SW 1271 (cell line): ENCODE results near the gene NES.
A peak's percentile ranks its signal among the peaks of the same experiment; 100 is the strongest.

ENCODE experiments used
- DNase-seq, 2 experiments: peaks; one replicate each; lab custom pipeline; 2025; lab: John Stamatoyannopoulos, UW

The NES gene

DNA sequence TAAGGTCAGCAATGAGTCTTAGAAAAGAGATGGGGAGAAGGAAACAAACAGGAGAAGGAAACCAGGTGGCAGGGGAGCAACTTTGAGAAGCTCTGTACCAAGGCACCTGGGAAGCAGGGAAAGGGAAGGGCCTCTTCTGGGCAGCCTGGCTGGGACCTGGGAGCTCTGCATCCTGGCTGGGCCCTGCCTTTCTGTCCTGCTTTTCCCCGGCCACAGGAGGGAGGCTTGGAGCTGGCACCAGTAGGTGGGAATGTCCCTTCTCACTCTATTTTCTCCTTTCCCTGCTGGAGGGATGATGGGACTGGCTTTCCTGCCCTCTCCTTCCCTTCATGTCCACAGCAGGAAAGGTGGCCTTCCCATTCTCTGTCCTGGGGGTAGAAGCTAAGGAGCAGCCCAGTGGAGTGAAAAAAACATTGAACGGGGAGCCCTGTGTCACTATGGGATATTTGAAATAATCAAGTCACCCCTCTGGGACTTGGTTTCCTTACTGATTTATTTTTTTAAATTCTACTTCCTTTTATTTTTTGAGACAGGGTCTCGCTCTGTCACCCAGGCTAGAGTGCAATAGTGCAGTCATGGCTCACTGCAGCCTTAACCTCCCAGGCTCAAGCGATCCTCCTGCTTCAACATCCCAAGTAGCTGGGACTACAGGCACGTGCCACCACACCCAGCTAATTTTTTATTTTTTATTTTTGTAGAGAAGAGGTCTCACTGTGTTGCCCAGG lies 5.1 kb upstream of the NES start:
- no peak for DNase-seq

DNA sequence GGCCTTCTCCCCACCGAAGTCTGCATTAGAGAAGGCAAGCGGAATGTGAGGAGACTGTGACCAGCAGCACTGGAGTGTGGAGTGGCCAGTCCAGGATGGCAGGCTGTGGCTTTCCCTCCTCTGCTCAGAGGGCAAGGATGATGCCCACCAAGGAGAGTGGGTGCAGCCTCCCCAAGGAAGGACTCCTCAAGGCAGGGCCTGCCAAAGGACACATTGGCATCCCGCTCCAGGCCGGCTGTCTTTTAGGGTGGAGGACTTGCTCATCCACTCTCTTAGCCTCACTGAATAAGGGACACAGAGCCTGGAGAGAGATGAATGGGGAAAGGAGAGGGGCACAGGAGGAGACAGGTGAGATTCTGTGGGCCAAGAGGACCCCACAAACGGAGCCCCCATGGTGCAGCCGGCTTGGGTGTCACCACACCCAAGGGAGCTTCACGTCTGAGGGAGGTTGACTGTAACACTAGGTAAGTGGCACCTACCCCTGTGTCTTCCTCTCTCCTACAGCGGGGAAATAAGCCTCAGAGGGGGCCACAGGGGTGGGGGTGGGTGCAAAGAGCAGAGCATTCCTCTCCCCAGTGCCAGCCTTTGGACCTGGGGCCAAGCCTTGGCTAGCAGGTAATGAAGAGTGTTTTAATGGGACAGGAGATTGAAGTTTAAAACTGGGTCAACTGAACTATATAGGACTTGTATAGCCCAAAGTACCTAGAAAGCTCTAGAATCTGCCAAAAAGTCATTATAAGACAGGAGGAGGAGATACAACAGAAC lies 4.2 kb upstream of the NES start:
- no peak for DNase-seq

DNA sequence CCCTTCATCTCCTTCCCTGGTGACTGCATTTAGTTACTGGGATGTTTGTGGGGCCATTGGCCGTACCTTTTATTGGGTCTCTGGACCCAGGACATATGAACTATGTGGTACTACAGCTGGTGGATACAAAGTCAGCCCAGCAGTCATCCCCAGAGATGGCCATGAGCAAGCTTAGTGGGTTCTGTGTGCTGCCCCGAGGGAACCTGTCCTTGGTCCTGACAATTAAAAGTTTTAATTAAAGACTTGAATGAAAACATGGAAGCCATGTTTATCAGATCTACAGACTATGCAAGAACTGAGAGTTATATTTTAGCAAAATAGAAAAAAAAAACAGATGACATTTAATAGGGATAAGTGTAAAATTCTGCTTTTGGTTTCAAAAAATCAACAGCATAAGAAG lies 2.8 kb upstream of the NES start:
- no peak for DNase-seq

DNA sequence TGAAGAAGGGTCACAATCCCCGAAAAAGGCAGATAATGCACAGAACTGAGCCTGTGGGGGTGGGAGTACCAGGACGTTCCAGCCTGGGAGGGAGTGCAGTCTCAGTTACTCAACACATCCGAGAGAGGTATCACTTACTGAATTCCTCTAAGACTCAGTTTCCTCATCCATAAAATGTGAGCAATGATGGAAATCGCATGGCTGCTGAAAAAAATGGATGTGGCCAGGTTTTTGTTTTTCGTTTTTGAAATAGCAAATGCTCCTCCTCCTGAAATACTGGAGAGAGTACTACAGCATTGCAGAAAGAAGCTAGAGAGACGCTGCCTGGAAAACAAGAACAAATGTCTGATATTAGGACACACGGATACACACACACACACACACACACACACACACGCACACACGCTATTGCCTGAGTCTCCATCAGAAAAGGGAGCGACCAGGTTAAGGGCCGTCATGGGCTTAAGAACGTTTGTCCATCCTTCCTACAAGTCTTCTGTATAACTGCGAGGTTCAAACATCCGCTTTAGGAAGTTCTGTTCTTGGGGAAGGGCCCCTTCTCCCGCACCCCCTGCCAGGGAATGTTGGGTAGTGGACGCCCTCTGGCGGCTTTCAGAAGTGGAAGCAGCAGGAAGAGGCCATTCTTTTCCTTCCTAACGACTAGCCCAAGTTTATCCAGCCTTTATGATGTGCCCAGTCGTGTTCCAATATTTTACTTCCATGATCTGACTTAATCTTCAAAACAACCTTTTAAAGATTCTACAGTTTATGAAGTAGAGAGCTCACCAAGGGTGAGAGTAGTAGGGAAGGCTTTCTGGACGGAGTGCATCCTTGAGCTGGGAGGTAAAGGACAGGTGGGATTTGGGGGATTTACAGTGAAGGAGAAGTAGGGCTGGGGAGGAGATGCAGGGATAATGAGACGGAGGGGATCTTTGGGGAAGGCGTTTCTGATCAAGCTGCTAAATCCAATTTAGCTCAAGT lies 699 bp upstream of the NES start:
- DNase-seq, result peak in 1 of 2 experiments; percentile 48

DNA sequence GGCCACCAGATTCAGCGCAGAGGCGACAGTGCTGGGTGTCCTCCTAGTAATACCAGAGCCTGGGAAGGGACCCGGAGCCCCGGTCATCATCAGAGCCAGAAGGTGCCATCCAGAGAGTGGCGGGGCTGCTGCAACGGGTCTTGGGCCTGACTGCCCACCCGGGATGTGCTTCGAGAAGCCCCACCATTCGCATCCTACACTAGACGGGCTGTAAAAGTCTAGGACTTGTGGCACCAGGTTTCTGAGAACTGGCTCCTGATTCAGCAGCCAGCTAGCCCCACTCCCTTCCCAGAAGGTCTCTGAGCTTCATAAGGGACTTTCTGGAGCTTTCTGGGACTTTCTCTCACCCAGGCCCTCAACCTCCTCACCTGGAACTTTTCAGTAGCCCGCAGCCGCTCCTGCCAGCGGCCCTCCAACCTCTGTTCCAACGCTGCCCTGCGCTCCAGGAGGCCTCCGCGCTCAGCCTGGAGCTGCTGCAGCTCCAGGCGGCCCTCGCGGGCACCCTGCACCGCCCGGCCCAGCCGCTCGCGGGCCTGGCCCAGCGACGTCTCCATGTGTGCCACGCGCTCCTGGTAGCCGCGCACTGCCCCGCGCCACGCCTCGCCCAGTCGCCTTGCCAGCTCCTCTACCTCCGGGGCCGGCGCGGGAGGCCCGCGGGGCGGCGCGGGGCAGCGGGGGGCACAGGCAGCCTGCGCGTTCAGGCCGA lies 940 bp downstream of the NES start:
- DNase-seq, result no peak

DNA sequence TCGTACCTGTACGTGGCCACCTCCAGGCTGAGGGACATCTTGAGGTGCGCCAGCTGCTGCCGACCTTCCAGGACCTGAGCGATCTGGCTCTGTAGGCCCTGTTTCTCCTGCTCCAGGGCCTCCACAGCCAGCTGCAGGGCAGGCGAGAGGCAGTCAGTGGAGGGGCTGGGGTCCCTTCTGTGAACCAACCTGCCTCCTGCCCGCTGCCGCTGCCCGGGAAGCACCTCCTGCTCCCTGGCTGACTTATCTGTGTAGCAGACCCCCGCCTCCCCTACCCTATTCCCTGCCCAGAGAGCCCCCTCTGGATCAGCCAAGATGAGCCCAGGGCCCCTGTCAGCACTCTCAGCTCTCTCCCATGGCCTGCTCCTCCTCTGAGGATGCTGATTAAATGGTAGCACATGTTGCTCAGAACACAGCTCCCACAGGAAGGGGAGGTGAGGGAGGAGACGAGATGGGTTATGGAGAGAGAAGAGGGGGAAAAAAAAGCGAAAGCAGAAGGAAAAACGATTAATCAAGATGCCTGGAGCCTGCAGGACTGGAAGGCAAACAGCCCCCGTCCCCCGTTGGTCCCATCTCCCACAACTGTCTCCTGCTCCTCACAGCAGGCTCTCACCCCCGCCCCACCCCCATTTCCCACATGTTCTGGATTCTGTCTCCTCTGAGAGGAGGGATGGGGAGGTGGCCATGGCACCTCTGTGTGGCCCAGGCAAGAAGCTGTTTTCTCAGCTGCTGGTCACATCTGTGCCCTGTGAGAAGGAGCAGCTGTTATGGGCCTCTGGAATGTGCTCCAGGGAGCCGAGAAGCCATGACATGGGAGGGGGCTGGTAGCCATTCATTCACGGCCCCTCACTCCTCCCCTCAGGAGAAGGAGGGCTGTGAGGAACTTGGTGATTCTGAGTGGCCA lies 1.7 kb downstream of the NES start:
- no peak for DNase-seq

DNA sequence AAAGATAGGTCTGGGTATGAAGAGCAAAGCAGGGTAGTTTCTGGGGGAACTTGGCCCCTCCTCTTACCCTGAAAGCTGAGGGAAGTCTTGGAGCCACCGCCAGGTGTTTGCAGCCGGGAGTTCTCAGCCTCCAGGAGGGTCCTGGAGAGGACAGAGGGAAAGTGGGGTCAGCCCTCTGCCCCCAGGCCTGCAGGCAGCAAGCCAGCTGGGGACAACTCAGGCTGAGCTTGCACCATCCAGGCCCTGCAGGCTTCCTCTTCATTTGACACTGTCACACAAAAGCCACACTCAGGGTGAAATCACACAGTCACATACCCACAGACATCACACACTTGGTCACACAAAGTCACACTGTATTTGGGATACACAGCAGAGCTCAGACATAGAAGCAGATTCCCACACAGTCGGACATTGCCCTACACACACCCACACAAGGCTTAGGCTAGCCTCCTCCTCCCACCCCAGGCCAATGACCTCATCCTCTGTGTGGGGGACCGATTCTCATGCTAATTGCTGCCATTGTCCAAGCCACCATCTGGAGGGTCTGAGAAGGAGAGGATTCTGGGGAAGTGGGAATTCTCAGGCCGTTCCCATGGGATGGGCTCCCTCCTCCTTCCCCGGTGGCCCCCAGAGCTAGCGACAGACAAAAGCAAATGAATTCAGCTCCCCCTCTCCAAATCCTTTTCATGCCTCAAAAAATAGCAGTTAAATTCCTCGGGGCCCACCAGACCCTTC lies 3.7 kb downstream of the NES start:
- no peak for DNase-seq

DNA sequence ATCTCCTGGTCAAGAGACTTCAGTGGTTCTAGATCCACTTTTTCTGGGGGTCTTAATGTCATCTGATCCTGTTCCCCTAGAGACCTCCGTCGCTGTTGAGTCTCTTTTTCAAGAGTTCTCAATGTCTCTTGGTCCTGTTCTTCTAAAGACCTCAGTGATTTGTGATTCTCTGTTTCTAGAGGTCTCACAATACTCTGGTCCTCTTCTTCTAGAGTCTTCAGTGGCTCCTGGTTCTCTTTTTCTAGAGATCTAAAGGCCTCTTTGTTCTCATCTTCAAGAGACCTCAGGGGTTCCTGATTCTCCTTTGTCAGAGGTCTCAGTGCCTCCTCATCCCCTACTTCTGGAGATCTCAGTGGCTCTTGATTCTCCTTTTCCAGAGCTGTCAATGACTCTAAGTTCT lies 5.4 kb downstream of the NES start:
- DNase-seq, result no peak

DNA sequence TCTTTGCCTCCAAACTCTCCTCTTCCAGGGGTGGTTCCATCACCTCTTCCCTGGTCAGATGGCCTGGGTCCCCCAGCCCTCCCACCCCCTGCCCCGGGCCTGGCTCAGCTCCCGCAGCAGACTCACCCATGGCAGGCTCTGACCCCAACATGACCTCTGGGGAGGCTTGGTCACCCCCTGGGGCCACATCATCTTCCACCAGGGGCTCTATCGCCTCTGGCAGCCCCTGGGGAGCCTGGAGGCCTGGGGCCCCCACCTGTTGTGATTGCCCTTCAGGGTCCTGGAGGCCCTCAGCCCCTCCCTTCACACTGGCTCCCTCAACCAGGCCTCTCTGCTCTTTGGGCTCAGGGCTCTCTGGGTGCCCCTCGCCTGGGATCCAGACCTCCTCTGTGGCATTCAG lies 6.4 kb downstream of the NES start:
- DNase-seq, result no peak

DNA sequence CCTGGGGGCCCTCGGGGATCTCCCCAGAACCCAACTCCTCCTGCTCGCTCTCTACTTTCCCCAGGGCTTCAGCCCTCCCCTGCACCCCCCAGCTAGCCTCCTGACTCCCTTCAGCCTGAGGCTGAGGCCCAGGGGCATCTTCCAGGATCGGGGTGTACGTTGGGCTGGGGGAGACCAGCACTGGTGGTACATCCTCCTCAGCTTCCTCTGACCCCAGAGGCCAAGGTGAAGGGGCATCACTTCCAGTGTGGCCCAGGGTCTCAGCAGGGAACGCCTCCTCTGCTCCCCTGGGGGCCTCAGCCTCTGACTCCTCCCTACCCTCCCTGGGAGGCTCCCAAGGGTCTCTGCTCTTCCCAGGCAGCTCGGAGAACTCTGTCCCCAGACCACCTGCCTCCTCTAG lies 6.8 kb downstream of the NES start:
- DNase-seq, result no peak

DNA sequence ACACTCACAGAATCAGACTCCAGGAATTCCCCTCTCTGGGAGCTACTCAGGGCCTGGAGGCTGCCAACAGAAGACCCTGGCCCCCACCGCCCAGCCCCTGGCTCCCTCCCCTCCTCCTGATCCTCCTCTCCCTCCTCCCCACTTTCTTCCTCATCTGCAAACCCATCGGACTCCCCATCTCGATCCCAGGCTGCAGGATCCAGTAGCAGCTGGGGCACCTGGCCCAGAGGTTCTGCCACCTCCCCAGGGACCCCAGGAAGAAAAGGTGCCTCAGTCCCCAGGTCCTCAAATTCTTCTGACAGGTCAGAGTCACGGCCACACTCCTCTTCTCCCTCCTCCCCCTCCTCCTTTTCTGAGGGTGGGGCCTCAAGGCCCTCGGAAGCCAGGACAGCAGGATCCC lies 7.4 kb downstream of the NES start:
- no peak for DNase-seq

DNA sequence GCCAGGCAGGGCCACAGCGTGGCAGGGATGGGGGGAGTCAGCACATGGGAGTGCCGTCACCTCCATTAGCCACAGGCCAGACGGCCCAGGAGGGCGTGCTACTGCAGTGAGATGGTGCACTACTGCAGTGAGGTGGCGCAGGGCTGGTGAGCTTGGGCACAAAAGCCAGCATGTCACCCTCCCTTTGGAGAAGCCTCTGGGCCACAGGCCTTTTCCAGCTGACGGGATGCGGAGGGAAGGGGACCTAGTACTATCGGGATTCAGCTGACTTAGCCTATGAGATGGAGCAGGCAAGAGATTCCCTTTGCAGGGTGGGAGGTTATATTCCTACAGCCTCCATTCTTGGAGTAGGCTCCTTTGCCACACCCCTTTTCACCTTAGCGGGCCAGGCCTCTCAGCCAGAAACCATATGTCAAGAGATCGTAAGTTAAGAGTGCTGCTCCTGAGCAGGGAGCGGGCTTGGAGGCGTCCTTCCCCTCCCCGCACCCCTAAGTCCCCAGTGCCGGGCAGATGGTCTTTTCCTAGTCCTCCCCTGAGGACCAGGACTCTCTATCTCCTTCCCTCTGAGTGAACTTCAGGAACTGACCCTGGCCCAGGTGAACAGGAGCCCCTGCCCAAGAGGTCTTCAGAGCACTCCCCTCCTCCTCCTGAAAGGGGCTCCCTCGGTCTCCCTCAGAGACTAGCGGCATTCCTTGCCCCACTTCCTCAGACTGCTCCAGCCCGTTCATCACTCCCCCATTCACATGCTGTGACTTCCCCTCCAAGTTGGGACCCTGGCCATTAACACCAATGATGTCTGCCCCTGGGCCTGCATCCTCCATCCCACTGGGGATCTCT lies 8.2 kb downstream of the NES start:
- DNase-seq, result no peak

DNA sequence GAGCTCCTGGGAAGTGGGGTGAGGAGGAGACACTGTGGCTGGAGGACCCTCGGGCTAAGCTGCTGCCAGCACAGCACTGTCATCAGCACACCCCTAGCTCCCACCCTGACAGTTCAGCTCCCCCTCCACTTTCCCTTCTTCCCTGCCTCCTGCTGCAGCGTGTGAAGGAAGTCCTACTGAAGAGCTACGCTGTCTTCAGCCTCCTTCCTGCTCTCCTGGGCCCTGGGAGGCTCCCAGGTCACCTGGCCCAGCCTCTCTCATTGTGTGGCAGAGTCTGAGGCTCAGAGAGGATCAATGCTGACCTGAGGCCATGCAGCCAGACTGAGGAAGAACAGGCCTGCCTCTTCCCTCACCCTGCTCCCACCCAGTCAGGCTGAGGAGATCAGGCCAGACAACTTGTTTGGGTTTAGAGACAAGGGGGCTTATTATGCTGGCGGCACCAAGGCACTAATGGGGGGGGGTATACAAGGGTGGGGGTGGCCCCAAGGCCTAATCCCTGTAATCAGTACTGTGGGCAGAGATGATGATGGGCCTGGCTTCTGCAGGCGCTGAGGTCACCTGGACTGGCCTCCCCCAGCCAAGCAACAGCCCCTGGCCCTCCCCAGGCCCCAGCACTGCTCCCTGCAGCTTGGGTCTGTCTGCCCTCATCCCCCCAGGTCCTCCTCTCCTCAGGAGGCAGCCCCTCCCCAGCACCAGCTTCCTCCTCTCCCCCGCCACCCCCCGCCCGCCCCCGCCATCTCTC lies 9.1 kb downstream of the NES start:
- DNase-seq, result no peak

DNA sequence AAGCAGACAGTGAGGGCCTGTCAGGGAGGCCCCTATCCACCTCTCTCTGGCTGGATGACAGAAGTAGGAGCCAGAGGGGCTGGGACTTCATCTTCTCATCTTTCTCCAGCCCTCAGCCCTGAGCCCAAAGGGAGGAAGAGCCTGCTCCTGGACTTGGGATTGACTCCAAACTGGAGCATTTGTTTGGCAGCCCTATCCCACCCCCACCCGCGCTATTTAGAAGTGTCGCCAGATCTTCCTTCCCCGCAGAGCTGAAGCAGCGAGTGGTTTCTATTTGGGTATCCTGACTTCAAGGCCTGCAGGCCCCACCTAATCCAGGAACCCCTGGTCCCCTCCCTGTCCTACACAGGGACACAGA lies 9.6 kb downstream of the NES start:
- DNase-seq, result no peak

DNA sequence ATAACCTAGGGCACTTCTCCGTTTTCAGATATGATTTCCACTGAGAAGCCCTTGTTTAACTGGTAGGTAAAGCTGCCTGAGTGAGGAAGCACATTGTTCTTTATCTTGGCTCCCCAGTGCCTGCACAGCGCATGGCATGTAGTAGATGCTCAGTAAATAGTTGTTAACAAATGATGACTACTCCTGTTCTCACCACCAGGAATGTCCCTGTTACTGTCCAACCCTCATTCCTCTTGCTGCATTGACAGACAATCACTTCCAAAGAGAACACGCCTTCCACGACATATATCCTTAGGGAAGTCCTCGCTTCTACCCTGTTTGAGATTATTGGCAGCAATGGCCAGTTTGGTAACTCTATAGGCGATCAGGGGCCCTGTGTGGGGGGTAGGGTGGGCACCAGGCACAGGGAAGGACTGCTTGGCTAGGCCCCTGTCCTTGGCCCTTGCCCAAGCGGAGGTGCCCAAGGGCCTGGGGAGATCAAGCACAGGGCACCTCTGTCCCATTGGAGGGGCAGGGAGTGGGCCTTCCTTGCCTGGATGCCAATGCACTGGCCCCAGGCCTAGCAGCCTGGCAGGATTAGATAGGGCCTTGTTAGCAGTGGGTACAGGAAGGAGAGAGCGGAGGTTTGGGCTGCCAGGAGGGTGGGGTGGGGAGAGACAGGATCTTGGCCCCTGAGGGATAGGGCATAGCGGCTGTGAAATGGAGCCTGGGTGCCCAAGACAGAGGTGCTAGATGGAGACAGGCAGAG lies 10.2 kb downstream of the NES start:
- no peak for DNase-seq

DNA sequence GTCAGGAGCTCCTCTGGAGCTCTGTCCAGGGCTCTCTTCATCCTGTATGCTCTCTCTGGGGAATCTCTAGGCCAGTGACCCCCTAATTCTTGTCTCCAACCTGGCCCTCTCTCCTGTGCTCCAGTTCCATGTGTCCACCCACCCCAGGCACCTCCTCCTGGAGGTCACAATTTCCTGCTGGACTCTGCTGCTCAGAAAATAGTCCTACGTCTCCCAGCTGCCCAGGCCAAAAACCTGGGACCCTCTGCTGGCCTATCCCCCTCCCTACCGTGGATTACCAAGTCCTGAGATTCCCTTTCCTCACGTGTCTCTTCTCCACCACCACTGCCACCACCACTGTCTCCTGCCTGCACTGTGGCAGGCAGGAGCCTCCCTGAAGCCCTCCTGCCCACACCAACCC lies 11.7 kb downstream of the NES start:
- no peak for DNase-seq

DNA sequence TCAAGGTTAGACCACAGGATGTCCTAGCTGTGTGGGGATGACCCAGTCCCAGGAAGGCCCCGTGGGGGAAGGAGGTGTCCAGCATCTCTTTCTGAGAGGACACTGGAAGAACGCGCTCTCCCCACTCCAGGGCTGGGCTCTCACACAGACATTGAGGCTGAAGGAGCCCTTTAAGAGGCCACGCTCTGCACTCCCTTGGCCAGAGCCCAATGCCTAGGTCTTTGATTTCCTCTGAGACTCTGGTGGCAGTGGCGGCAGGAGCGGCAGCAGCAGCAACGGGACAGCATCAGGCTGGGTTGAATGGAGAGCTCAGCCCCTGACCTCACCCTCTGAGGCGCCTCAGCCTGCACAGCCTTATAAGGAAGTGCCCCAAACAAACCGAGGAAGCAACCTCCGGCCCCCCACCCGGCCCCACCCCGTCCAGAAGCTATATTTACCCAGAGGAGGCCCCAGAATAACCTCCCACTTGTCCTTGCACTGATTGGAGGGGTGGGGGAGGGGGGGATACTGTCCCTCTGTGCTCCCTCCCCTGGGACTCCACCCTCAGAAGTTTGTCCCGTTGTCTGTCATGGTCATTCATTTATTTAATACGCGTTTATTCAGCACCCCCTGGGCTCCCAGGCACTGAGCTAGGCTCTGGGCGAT lies 12.3 kb downstream of the NES start:
- no peak for DNase-seq
